DOHH2 (cell line): ENCODE measurements around the gene PCDHB2.
"Not testable (repeated sequence)": the region's sequence is repeated elsewhere in the genome, so short reads cannot be mapped to it uniquely, and the experiment has no call there.

Experiments used
- EZH2phosphoT487 ChIP-seq: fragments of 200-600 bp; sonication (generic); IDR thresholded peaks from 2 replicates; pipeline ENCODE4 v1.6.1; 2017; ENCODE audit warnings: borderline replicate concordance, mild to moderate bottlenecking, antibody characterized with exemption, low read length, moderate library complexity, mixed read lengths
- TF ChIP-seq, protein P1 (sequence below): fragments of 200-600 bp; sonication (generic); IDR thresholded peaks from one replicate; pipeline ENCODE4 v1.5.1; 2014; ENCODE audit warnings: antibody characterized with exemption, mild to moderate bottlenecking, low read depth, low read length; ENCODE audit not compliant: poor library complexity, severe bottlenecking

DNA sequence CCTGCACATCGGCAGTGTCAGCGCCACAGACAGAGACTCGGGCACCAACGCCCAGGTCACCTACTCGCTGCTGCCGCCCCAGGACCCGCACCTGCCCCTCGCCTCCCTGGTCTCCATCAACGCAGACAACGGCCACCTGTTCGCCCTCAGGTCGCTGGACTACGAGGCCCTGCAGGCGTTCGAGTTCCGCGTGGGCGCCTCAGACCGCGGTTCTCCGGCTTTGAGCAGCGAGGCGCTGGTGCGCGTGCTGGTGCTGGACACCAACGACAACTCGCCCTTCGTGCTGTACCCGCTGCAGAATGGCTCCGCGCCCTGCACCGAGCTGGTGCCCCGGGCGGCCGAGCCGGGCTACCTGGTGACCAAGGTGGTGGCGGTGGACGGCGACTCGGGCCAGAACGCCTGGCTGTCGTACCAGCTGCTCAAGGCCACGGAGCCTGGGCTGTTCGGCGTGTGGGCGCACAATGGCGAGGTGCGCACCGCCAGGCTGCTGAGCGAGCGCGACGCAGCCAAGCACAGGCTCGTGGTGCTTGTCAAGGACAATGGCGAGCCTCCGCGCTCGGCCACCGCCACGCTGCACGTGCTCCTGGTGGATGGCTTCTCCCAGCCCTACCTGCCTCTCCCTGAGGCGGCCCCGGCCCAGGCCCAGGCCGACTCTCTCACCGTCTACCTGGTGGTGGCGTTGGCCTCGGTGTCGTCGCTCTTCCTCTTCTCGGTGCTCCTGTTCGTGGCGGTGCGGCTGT, 29.2 kb downstream of the PCDHB2 start:
- TF ChIP-seq, protein P1, sequence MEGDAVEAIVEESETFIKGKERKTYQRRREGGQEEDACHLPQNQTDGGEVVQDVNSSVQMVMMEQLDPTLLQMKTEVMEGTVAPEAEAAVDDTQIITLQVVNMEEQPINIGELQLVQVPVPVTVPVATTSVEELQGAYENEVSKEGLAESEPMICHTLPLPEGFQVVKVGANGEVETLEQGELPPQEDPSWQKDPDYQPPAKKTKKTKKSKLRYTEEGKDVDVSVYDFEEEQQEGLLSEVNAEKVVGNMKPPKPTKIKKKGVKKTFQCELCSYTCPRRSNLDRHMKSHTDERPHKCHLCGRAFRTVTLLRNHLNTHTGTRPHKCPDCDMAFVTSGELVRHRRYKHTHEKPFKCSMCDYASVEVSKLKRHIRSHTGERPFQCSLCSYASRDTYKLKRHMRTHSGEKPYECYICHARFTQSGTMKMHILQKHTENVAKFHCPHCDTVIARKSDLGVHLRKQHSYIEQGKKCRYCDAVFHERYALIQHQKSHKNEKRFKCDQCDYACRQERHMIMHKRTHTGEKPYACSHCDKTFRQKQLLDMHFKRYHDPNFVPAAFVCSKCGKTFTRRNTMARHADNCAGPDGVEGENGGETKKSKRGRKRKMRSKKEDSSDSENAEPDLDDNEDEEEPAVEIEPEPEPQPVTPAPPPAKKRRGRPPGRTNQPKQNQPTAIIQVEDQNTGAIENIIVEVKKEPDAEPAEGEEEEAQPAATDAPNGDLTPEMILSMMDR: not testable (repeated sequence)
- not testable (repeated sequence) for TF ChIP-seq EZH2phosphoT487
